ENCODE measurements around the gene PAPSS1.

- TF ChIP-seq CTCF (conservative IDR thresholded peaks at IDR 0.05 in 1 of 2, IDR thresholded peaks at IDR 0.05 in 1 of 2; ENCODE audit: low read depth in 1 of 2, low read length in 2 of 2) (no peak), EZH2 (IDR thresholded peaks at IDR 0.05; ENCODE audit: low read length, missing control alignments) (no peak)
Observed at GRCh38 chr4:107665001-107665400, 55.0 kb downstream of the PAPSS1 start.

Data from fibroblast of lung (primary cell).